Measurements from ENCODE around the gene ARSA. TPM values are rescaled to one million over a fixed set of nuclear protein-coding genes. Genes with fewer than 3 reads are reported as not detected.
A peak's percentile ranks its signal among the peaks of the same experiment; 100 is the strongest.
"Not testable (repeated sequence)": the region's sequence is repeated elsewhere in the genome, so short reads cannot be mapped to it uniquely, and the experiment has no call there.

ARSA gene
- polyA plus RNA-seq, 1 donor (not counting 4 experiments of a cell fraction or from before 2014, with no cell fraction given) = 12.1 TPM

DNA sequence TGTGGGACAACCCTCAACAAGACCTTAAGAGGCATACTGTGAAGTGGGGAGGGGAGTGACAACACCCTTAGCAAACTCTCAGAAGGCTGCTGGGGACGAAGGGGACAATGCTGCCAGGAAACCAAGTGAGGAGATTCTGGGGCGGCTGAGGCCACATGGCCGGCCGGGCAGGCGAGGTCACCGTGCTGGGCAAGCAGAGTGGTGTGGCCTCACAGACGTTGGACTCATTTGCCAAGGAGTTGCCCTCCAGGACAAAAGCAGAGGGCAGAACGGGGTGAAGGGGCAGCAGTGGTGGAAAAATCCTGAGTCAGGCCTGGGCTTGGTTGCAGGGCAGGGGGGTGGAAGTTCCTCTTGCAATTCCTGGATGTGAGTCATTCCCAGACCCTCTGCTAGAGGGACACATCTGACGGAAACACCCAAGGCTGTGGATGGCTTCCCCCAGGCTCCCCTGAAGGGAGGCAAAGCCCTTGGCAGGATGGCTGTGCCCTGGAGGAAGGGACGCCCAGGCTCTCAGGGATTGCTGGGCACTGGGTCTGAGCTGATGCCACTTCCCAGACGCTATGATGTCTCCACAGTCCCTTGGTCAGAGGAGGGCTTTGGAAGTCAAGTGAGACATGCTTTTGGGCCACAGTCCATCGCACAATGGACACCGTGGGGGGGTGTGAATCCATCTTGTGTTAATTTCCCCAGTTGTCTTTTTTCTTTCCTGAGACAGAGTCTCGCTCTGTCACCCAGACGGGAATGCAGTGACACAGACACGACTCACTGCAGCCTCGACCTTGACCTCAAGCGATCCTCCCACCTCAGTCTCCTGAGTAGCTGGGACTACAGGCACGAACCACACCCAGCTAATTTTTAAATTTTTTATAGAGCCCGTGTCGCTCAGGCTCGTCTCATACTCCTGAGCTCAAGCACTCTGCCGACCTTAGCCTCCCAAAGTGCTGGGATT is 28.4 kb upstream of the ARSA start:
- Histone ChIP-seq H3K27me3 (ENCODE audit: control insufficient read depth, extremely low read depth, insufficient read depth, low read length) (no peaks in the 10 kb centered on the region), H3K9ac (ENCODE audit: control insufficient read depth, extremely low read depth, insufficient read depth, low read length) (no peak overlapping the region), H3K4me2 (ENCODE audit: control insufficient read depth, extremely low read depth, insufficient read depth, low read depth, low read length) (peak overlapping the region; percentile 56), H3K79me2 (ENCODE audit: control insufficient read depth, insufficient read depth, low read length) (no peaks in the 10 kb centered on the region), H3K9me3 (ENCODE audit: control insufficient read depth, low read depth, low read length) (no peaks in the 10 kb centered on the region), H3K4me3 (ENCODE audit: control insufficient read depth in 2 of 3, extremely low read depth in 1 of 3, insufficient read depth in 2 of 3, low read depth in 1 of 3, low read length in 3 of 3) (no peak overlapping the region), H2AFZ (ENCODE audit: control insufficient read depth, low read length) (peak overlapping the region; percentile 13), H3K4me1 (ENCODE audit: control insufficient read depth, extremely low read depth, insufficient read depth, low read length) (peaks cover 8% of the 10 kb centered on the region), H3K36me3 (ENCODE audit: control insufficient read depth in 2 of 2, extremely low read depth in 1 of 2, insufficient read depth in 2 of 2, low read length in 2 of 2) (no peaks in the 10 kb centered on the region), H4K20me1 (ENCODE audit: control insufficient read depth, extremely low read depth, insufficient read depth, low read length) (no peaks in the 10 kb centered on the region), H3K27ac (ENCODE audit: control insufficient read depth, insufficient read depth, low read length) (no peak overlapping the region), H3K9me1 (ENCODE audit: control insufficient read depth, extremely low read depth, insufficient read depth, low read length) (no peaks in the 10 kb centered on the region)
- no peak for TF ChIP-seq EZH2 (IDR thresholded peaks at IDR 0.05; ENCODE audit: low read length)
- TF ChIP-seq, protein P1, sequence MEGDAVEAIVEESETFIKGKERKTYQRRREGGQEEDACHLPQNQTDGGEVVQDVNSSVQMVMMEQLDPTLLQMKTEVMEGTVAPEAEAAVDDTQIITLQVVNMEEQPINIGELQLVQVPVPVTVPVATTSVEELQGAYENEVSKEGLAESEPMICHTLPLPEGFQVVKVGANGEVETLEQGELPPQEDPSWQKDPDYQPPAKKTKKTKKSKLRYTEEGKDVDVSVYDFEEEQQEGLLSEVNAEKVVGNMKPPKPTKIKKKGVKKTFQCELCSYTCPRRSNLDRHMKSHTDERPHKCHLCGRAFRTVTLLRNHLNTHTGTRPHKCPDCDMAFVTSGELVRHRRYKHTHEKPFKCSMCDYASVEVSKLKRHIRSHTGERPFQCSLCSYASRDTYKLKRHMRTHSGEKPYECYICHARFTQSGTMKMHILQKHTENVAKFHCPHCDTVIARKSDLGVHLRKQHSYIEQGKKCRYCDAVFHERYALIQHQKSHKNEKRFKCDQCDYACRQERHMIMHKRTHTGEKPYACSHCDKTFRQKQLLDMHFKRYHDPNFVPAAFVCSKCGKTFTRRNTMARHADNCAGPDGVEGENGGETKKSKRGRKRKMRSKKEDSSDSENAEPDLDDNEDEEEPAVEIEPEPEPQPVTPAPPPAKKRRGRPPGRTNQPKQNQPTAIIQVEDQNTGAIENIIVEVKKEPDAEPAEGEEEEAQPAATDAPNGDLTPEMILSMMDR (optimal IDR thresholded peaks at IDR 0.05 in 1 of 3, IDR thresholded peaks at IDR 0.05 in 1 of 3, conservative IDR thresholded peaks at IDR 0.05 in 1 of 3; ENCODE audit: extremely low read depth in 1 of 3, insufficient read depth in 2 of 3, low read length in 3 of 3) = no peak
- dilution Hi-C loops (cut with MboI; ENCODE audit: extremely low pct_ligation_motif_present, low sequenced_read_pairs) = no loop called here
- no peak for DNase-seq (ENCODE audit: low read depth, low spot score)
- no peak for FAIRE-seq

DNA sequence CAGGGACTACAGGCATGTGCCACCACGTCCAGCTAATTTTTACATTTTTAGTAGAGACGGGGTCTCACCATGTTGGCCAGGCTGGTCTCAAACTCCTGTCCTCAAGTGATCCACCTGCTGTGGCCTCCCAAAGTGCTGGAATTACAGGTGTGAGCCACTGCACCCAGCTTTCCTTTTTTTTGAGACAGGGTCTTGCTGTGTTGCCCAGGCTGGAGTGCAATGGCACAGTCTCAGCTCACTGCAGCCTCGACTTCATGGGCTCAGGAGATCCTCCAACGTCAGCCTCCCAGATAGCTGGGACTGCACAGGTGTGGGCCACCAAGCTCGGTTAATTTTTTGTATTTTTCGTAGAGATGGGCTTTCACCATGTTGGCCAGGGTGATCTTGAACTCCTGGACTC is 26.7 kb upstream of the ARSA start:
- dilution Hi-C loops (cut with MboI; ENCODE audit: extremely low pct_ligation_motif_present, low sequenced_read_pairs); H4K20me1 ChIP-seq (ENCODE audit: control insufficient read depth, extremely low read depth, insufficient read depth, low read length); H3K4me2 ChIP-seq (ENCODE audit: control insufficient read depth, extremely low read depth, insufficient read depth, low read depth, low read length); FAIRE-seq; DNase-seq (ENCODE audit: low read depth, low spot score); H3K36me3 ChIP-seq (ENCODE audit: control insufficient read depth in 2 of 2, extremely low read depth in 1 of 2, insufficient read depth in 2 of 2, low read length in 2 of 2); H3K79me2 ChIP-seq (ENCODE audit: control insufficient read depth, insufficient read depth, low read length); H3K4me1 ChIP-seq (ENCODE audit: control insufficient read depth, extremely low read depth, insufficient read depth, low read length); H3K4me3 ChIP-seq (ENCODE audit: control insufficient read depth in 2 of 3, extremely low read depth in 1 of 3, insufficient read depth in 2 of 3, low read depth in 1 of 3, low read length in 3 of 3); H3K27ac ChIP-seq (ENCODE audit: control insufficient read depth, insufficient read depth, low read length); H3K27me3 ChIP-seq (ENCODE audit: control insufficient read depth, extremely low read depth, insufficient read depth, low read length); H3K9ac ChIP-seq (ENCODE audit: control insufficient read depth, extremely low read depth, insufficient read depth, low read length); H2AFZ ChIP-seq (ENCODE audit: control insufficient read depth, low read length); H3K9me3 ChIP-seq (ENCODE audit: control insufficient read depth, low read depth, low read length); H3K9me1 ChIP-seq (ENCODE audit: control insufficient read depth, extremely low read depth, insufficient read depth, low read length): not testable (repeated sequence)

Measured in keratinocyte (primary cell).